ENCODE measurements around the gene TMEM132C.

The TMEM132C gene

GRCh38 chr12:128619263-128619662 is 352.3 kb downstream of the TMEM132C start:
- no peak for DNase-seq

GRCh38 chr12:128621304-128621703 is 354.3 kb downstream of the TMEM132C start:
- no peak for DNase-seq

GRCh38 chr12:128623748-128624147 is 356.8 kb downstream of the TMEM132C start:
- no peak for DNase-seq

GRCh38 chr12:128626808-128627320 is 359.9 kb downstream of the TMEM132C start:
- no peak for DNase-seq

- DNase-seq = no peak
Observed at GRCh38 chr12:128627659-128628058, 360.7 kb downstream of the TMEM132C start.

GRCh38 chr12:128629979-128630378 is 363.0 kb downstream of the TMEM132C start:
- no peak for DNase-seq

GRCh38 chr12:128637642-128638606 is 371.0 kb downstream of the TMEM132C start:
- no peak for DNase-seq

- no peak for DNase-seq
Observed at GRCh38 chr12:128639089-128639488, 372.1 kb downstream of the TMEM132C start.

- no peak for DNase-seq
Observed at GRCh38 chr12:128643155-128643554, 376.2 kb downstream of the TMEM132C start.

- peak; percentile 62 for DNase-seq
Observed at GRCh38 chr12:128644664-128645296, 377.8 kb downstream of the TMEM132C start.

- no peak for DNase-seq
Observed at GRCh38 chr12:128649902-128650301, 382.9 kb downstream of the TMEM132C start.

GRCh38 chr12:128652136-128652751 is 385.3 kb downstream of the TMEM132C start:
- DNase-seq = no peak

GRCh38 chr12:128654468-128654867 is 387.5 kb downstream of the TMEM132C start:
- no peak for DNase-seq

GRCh38 chr12:128657378-128657777 is 390.4 kb downstream of the TMEM132C start:
- no peak for DNase-seq

- DNase-seq = no peak
Observed at GRCh38 chr12:128660532-128661225, 393.7 kb downstream of the TMEM132C start.

- DNase-seq = no peak
Observed at GRCh38 chr12:128661226-128661569, 394.2 kb downstream of the TMEM132C start.

GRCh38 chr12:128662101-128662500 is 395.1 kb downstream of the TMEM132C start:
- no peak for DNase-seq

- no peak for DNase-seq
Observed at GRCh38 chr12:128664501-128664900, 397.5 kb downstream of the TMEM132C start.

GRCh38 chr12:128667193-128667592 is 400.2 kb downstream of the TMEM132C start:
- DNase-seq = no peak

- DNase-seq = no peak
Observed at GRCh38 chr12:128671528-128672042, 404.6 kb downstream of the TMEM132C start.

GRCh38 chr12:128672428-128672827 is 405.5 kb downstream of the TMEM132C start:
- DNase-seq = no peak

GRCh38 chr12:128672893-128673292 is 405.9 kb downstream of the TMEM132C start:
- DNase-seq = no peak

- DNase-seq = no peak
Observed at GRCh38 chr12:128675576-128675975, 408.6 kb downstream of the TMEM132C start.

Measured in activated CD8-positive, alpha-beta memory T cell treated with anti-CD3 and anti-CD28 coated beads for 24 hours (primary cell).